Caco-2 (cell line): ENCODE data around the gene PADI2. TPM values are rescaled to one million over a fixed set of nuclear protein-coding genes. Genes with fewer than 3 reads are reported as not detected.

Source experiments
- BruUV-seq: library from RNA; stranded (reverse); fragments of 400-500 nt; replicated peaks from 2 replicates; lab custom pipeline; 2021; lab: Mats Ljungman, UMichigan
- CTCF ChIA-PET: fragments of 300-600 bp; sonication (Branson Sonifier 250); formaldehyde crosslinking; loops from one replicate; lab custom pipeline; 2022; ENCODE audit warnings: antibody characterized with exemption; lab: Charles Lee
- POLR2A ChIA-PET: fragments of 300-600 bp; sonication (Branson Sonifier 250); formaldehyde crosslinking; loops from one replicate; lab custom pipeline; 2022; ENCODE audit warnings: antibody characterized with exemption; lab: Charles Lee
- DNase-seq, 2 experiments: peaks; one replicate each; pipeline versions ENCODE4 v3.0.0 to v3.0.0-alpha.2; 2020 to 2022
- H3K27me3 ChIP-seq: replicated peaks from 2 replicates; pipeline ENCODE4 v1.6.0; 2011; ENCODE audit warnings: low read length; ENCODE audit not compliant: control insufficient read depth, insufficient read depth
- H3K36me3 ChIP-seq: 2 replicates; pipeline ENCODE4 v1.5.1; 2011; ENCODE audit warnings: low read length; ENCODE audit not compliant: control insufficient read depth, insufficient read depth
- H3K4me1 ChIP-seq: fragments of 250-450 bp; sonication (Bioruptor Pico); 2 replicates; pipeline ENCODE4 v1.5.1; 2020; ENCODE audit warnings: mild to moderate bottlenecking
- H3K4me3 ChIP-seq: 2 replicates; pipeline ENCODE4 v1.5.1; 2011; ENCODE audit warnings: low read depth, mild to moderate bottlenecking, control low read depth, low read length
- H3K9me3 ChIP-seq: fragments of 250-450 bp; sonication (Bioruptor Pico); 2 replicates; pipeline ENCODE4 v1.5.1; 2020; ENCODE audit warnings: mild to moderate bottlenecking, moderate library complexity
- H3K27ac Mint-ChIP-seq: one replicate; pipeline ENCODE4 v1.8.0; 2022; ENCODE audit warnings: mixed read lengths; ENCODE audit not compliant: unreplicated experiment
- H3K27me3 Mint-ChIP-seq: one replicate; pipeline ENCODE4 v1.8.0; 2022; ENCODE audit warnings: mixed read lengths; ENCODE audit not compliant: insufficient read depth, unreplicated experiment
- H3K36me3 Mint-ChIP-seq: one replicate; pipeline ENCODE4 v1.8.0; 2022; ENCODE audit warnings: mild to moderate bottlenecking, mixed read lengths; ENCODE audit not compliant: insufficient read depth, unreplicated experiment
- H3K4me1 Mint-ChIP-seq: one replicate; pipeline ENCODE4 v1.8.0; 2022; ENCODE audit warnings: low read depth, mixed read lengths; ENCODE audit not compliant: unreplicated experiment
- H3K4me3 Mint-ChIP-seq: one replicate; pipeline ENCODE4 v1.8.0; 2022; ENCODE audit warnings: mild to moderate bottlenecking, moderate library complexity, mixed read lengths; ENCODE audit not compliant: unreplicated experiment
- H3K9me3 Mint-ChIP-seq: one replicate; pipeline ENCODE4 v1.8.0; 2022; ENCODE audit warnings: mixed read lengths; ENCODE audit not compliant: unreplicated experiment
- CTCF ChIP-seq, 2 experiments: fragments of 200-600 bp in 1 of 2; IDR thresholded peaks; 1 replicate in 1 of 2; 2 replicates in 1 of 2; pipeline versions ENCODE4 v1.5.1 to v1.8.0; 2011 to 2022; ENCODE audit warnings: antibody characterized with exemption in 1 of 2, control low read depth in 1 of 2, inconsistent platforms in 1 of 2, low read depth in 1 of 2, low read length in 1 of 2, mild to moderate bottlenecking in 1 of 2, moderate library complexity in 1 of 2; ENCODE audit not compliant: insufficient read depth in 1 of 2, severe bottlenecking in 1 of 2, unreplicated experiment in 1 of 2
- intact Hi-C: fragments of 100-400 bp; cut with micrococcal nuclease; formaldehyde crosslinking; loops from one replicate; pipeline ENCODE4 v1.10.0; 2022; ENCODE audit not compliant: unreplicated experiment
- total RNA-seq: library from RNA; stranded (reverse); gene quantifications from 2 replicates; pipeline ENCODE4 v1.2.3, GENCODE V29; 2022

Gene PADI2
- total RNA-seq, 1 experiment from 2014 or later: 0.73 TPM

DNA sequence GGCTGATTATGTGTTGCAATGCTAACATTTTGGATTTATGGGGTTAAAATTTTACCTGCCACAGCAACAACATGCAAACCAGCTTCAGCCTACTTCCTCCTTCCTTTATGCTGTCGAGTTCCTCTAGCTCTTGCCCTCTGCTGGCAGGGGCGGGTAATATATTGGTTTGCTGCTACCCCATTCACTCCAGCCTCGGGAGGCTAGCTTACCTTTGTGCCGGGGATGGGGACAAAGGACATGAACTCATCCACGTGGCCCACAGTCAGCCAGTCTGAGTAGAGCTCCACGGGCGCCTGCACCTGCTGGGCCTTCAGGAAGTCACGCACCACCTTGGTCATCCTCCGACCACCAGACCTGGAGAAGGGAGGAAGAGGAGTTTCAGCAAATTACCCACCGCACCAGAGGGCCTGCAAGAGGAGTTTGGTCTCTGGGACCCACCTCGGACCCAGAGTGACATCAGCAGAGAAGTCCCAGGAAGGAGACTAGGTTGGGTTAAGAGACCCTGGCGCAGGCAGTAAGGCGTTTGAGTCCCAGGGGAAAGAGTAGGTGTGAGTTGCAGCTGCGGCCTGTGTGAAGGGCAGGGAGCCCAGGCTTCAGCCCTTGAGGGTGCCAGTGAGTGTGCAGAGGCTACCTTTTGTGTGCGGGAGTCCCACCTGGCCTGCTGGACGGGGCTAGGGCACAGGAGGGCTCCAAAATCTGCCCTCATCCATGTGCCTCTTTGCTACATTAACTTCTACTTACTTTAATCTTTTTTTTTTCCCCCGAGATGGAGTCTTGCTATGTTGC lies 43.6 kb downstream of the PADI2 start:
- no peaks in the 10 kb centered on the region for H3K4me1 Mint-ChIP-seq
- H3K27me3 ChIP-seq: no peaks in the 10 kb centered on the region
- H3K9me3 Mint-ChIP-seq: no peaks in the 10 kb centered on the region
- BruUV-seq: no TSS peak
- POLR2A ChIA-PET: no interaction called here
- peak in 1 of 2 experiments; percentile 7 for TF ChIP-seq CTCF (IDR thresholded peaks at IDR 0.05; ENCODE audit: insufficient read depth in 1 of 2, low read depth in 1 of 2, low read length in 1 of 2, severe bottlenecking in 1 of 2, unreplicated experiment in 1 of 2)
- CTCF ChIA-PET: no interaction called here
- H3K36me3 ChIP-seq: no peaks in the 10 kb centered on the region
- no peaks in the 10 kb centered on the region for H3K27me3 Mint-ChIP-seq
- intact Hi-C loops: no loop called here
- no peak overlapping the region for H3K4me3 Mint-ChIP-seq
- no peak overlapping the region for H3K27ac Mint-ChIP-seq
- no peaks in the 10 kb centered on the region for H3K9me3 ChIP-seq
- no peaks in the 10 kb centered on the region for H3K36me3 Mint-ChIP-seq
- DNase-seq: no peak
- no peak overlapping the region for H3K4me3 ChIP-seq
- H3K4me1 ChIP-seq: no peaks in the 10 kb centered on the region

GRCh38 chr1:17071794-17072193 lies 47.5 kb downstream of the PADI2 start:
- Histone ChIP-seq H3K27me3 (no peaks in the 10 kb centered on the region), H3K4me1 (no peaks in the 10 kb centered on the region), H3K4me3 (no peak overlapping the region), H3K36me3 (no peaks in the 10 kb centered on the region), H3K9me3 (no peaks in the 10 kb centered on the region)
- CTCF ChIA-PET: no interaction called here
- H3K27ac Mint-ChIP-seq: no peak overlapping the region
- H3K27me3 Mint-ChIP-seq: no peaks in the 10 kb centered on the region
- no peaks in the 10 kb centered on the region for H3K9me3 Mint-ChIP-seq
- intact Hi-C loops: no loop called here
- H3K36me3 Mint-ChIP-seq: no peaks in the 10 kb centered on the region
- no peaks in the 10 kb centered on the region for H3K4me1 Mint-ChIP-seq
- no peak for DNase-seq
- no peak for TF ChIP-seq CTCF (IDR thresholded peaks at IDR 0.05; ENCODE audit: insufficient read depth in 1 of 2, low read depth in 1 of 2, low read length in 1 of 2, severe bottlenecking in 1 of 2, unreplicated experiment in 1 of 2)
- POLR2A ChIA-PET: no interaction called here
- no TSS peak for BruUV-seq
- no peak overlapping the region for H3K4me3 Mint-ChIP-seq

GRCh38 chr1:17070163-17070525 lies 49.1 kb downstream of the PADI2 start:
- Mint-ChIP-seq H3K4me3 (no peak overlapping the region), H3K36me3 (no peaks in the 10 kb centered on the region), H3K27ac (no peak overlapping the region), H3K4me1 (no peaks in the 10 kb centered on the region), H3K27me3 (no peaks in the 10 kb centered on the region), H3K9me3 (no peaks in the 10 kb centered on the region)
- ChIA-PET POLR2A (no interaction called here), CTCF (no interaction called here)
- Histone ChIP-seq H3K4me3 (no peak overlapping the region), H3K36me3 (no peaks in the 10 kb centered on the region), H3K27me3 (no peaks in the 10 kb centered on the region), H3K9me3 (no peaks in the 10 kb centered on the region), H3K4me1 (no peaks in the 10 kb centered on the region)
- DNase-seq: no peak
- no peak for TF ChIP-seq CTCF (IDR thresholded peaks at IDR 0.05; ENCODE audit: insufficient read depth in 1 of 2, low read depth in 1 of 2, low read length in 1 of 2, severe bottlenecking in 1 of 2, unreplicated experiment in 1 of 2)
- intact Hi-C loops: no loop called here
- BruUV-seq: no TSS peak
